RWPE2 (cell line): ENCODE data around the gene HIF1A.

Experiments used
- ATAC-seq: fragments of 200-7000 bp; cut with Tn5 transposase; 3 replicates; pipeline ENCODE4 v1.9.1; 2021; ENCODE audit warnings: low read depth
- DNase-seq: peaks from one replicate; pipeline ENCODE4 v3.0.0-alpha.2; 2020; ENCODE audit warnings: low spot score
- H3K27ac ChIP-seq: fragments of 450-650 bp; 2 replicates; pipeline ENCODE4 v1.5.1; 2017; ENCODE audit warnings: mild to moderate bottlenecking; ENCODE audit not compliant: poor library complexity, severe bottlenecking
- H3K27me3 ChIP-seq: fragments of 250-450 bp; sonication (Bioruptor Pico); 2 replicates; pipeline ENCODE4 v1.5.1; 2021; ENCODE audit warnings: mild to moderate bottlenecking, moderate library complexity; ENCODE audit not compliant: insufficient read depth, poor library complexity, severe bottlenecking
- H3K36me3 ChIP-seq: fragments of 250-450 bp; sonication (Bioruptor Pico); 2 replicates; pipeline ENCODE4 v1.5.1; 2020; ENCODE audit warnings: low read depth, mild to moderate bottlenecking, moderate library complexity
- H3K4me1 ChIP-seq: fragments of 250-450 bp; sonication (Bioruptor Pico); 2 replicates; pipeline ENCODE4 v1.5.1; 2021; ENCODE audit warnings: mild to moderate bottlenecking, moderate library complexity; ENCODE audit not compliant: insufficient read depth, poor library complexity, severe bottlenecking
- H3K4me3 ChIP-seq: fragments of 250-450 bp; sonication (Bioruptor Pico); 2 replicates; pipeline ENCODE4 v1.5.1; 2021; ENCODE audit warnings: mild to moderate bottlenecking, moderate library complexity; ENCODE audit not compliant: severe bottlenecking
- H3K9me3 ChIP-seq: fragments of 250-450 bp; sonication (Bioruptor Pico); 2 replicates; pipeline ENCODE4 v1.5.1; 2021; ENCODE audit warnings: mild to moderate bottlenecking, moderate library complexity; ENCODE audit not compliant: severe bottlenecking
- CTCF ChIP-seq: fragments of 450-650 bp; IDR thresholded peaks from one replicate; pipeline ENCODE4 v1.5.1; 2017; ENCODE audit warnings: mild to moderate bottlenecking, moderate library complexity; ENCODE audit not compliant: poor library complexity, severe bottlenecking

HIF1A gene

GRCh38 chr14:61769893-61770292 is 74.6 kb downstream of the HIF1A start:
- Histone ChIP-seq H3K4me1 (peaks cover 13% of the 10 kb centered on the region), H3K4me3 (no peak overlapping the region), H3K36me3 (peaks cover 93% of the 10 kb centered on the region), H3K27ac (no peak overlapping the region), H3K27me3 (no peaks in the 10 kb centered on the region), H3K9me3 (no peaks in the 10 kb centered on the region)
- TF ChIP-seq CTCF = no peak
- DNase-seq (no peak), ATAC-seq (no peak)

- Histone ChIP-seq H3K27ac (no peak overlapping the region), H3K4me3 (no peak overlapping the region), H3K36me3 (peaks cover 97% of the 10 kb centered on the region), H3K4me1 (no peaks in the 10 kb centered on the region), H3K9me3 (no peaks in the 10 kb centered on the region), H3K27me3 (no peaks in the 10 kb centered on the region)
- ATAC-seq = no peak
- DNase-seq = no peak
- TF ChIP-seq CTCF = no peak
These were observed 79.5 kb downstream of the HIF1A start for GRCh38 chr14:61774861-61775260.

- Histone ChIP-seq H3K27ac (no peak overlapping the region), H3K27me3 (no peaks in the 10 kb centered on the region), H3K36me3 (peaks cover 98% of the 10 kb centered on the region), H3K4me1 (no peaks in the 10 kb centered on the region), H3K4me3 (no peak overlapping the region), H3K9me3 (no peaks in the 10 kb centered on the region)
- no peak for TF ChIP-seq CTCF
- DNase-seq (no peak), ATAC-seq (no peak)
These were observed 84.8 kb downstream of the HIF1A start for GRCh38 chr14:61780125-61780524.

- peaks cover 41% of the 10 kb centered on the region for H3K36me3 ChIP-seq
- no peak for DNase-seq
- ATAC-seq = no peak
These were observed 102.0 kb downstream of the HIF1A start for GRCh38 chr14:61797309-61797708.

More at GRCh38 chr14:61797309-61797708, 102.0 kb downstream of the HIF1A start:
- no peak for TF ChIP-seq CTCF
- H3K4me3 ChIP-seq = no peak overlapping the region
- H3K27ac ChIP-seq = no peak overlapping the region
- no peaks in the 10 kb centered on the region for H3K9me3 ChIP-seq
- H3K27me3 ChIP-seq = no peaks in the 10 kb centered on the region
- no peaks in the 10 kb centered on the region for H3K4me1 ChIP-seq
